GM12892 (cell line): ENCODE results near the gene AGBL5.

ENCODE experiments used
- POLR2A ChIP-seq: IDR thresholded peaks from 2 replicates; pipeline ENCODE4 v1.6.1; 2011; ENCODE audit warnings: low read depth, low read length, control low read depth
- POLR2AphosphoS5 ChIP-seq: IDR thresholded peaks from 2 replicates; pipeline ENCODE4 v1.6.1; 2011; ENCODE audit warnings: low read depth, low read length, control low read depth

DNA sequence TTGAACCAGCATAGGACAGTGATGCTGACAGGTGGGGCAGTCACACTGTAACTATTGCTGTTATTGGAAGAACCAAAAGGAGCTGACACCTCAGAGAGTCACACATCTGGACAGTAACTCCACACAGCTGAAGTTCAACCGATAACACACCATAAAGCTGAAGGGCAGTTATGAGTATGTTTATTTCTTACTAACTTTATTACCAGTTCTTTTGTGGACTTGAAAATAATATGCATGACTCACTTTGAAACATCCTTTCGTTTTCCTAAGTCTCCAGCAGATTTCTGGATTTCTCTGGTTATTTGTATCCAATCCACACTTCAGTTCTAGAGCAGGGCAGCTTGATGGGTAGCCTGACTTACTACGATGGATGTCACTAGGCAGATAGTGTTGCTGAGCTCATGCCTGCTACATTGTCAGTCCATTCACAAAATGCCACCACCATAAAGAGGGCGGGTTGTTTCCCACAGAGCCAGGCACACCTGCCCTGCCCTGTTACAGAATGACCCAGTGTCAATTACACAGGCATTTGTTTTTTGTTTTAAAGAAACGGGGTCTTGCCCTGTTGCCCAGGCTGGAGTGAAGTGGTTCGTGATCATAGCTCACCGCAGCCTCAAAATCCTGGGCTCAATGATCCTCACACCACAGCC, 8.4 kb upstream of the AGBL5 start:
- TF ChIP-seq POLR2A (no peak), POLR2AphosphoS5 (no peak)
